Measurements from ENCODE around the gene PPP2R5C. TPM values are rescaled to one million over a fixed set of nuclear protein-coding genes. Genes with fewer than 3 reads are reported as not detected.
A peak's percentile ranks its signal among the peaks of the same experiment; 100 is the strongest.

PPP2R5C gene
- total RNA-seq, 1 donor from 2014 or later: 155 TPM

DNA sequence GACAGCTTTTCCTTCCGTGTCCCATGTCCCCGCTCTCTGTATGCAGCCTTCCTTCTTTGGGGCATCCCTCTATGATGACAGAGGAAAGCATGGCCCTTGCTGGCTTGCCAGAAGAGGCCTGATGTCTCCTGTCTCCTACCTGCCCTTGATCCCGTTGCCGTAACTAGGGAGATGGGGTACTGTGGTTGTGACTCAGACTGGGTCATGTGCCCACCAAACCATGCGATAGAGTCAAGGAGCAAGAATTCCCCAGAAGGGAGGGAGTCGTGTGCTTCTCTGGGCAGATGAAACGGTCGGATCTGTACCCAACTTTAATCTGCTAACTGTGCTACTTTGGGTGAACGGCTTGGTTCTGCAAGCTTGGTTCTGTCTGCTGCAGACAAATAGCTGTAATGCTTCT is 103.8 kb downstream of the PPP2R5C start:
- no peak for DNase-seq (ENCODE audit: low spot score)

DNA sequence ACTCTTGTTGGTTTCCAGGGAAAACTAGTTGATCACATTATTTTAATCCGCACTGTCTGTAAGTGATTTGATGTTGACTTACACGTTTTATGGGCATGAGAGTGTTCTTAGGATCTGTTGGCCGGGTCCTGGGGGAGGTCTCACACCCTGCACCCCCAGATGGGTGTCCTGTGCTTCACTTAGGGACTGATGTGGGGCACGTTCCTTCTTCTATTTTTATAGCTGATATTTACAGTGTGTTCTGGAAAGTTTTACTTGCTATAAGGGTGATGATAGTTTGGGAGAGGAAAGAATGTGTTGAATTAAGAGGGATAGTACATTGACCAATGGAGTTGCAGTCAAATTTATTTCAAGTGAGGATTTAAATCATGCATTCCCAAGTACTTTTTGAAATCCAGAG is 106.3 kb downstream of the PPP2R5C start:
- DNase-seq (ENCODE audit: low spot score): no peak

DNA sequence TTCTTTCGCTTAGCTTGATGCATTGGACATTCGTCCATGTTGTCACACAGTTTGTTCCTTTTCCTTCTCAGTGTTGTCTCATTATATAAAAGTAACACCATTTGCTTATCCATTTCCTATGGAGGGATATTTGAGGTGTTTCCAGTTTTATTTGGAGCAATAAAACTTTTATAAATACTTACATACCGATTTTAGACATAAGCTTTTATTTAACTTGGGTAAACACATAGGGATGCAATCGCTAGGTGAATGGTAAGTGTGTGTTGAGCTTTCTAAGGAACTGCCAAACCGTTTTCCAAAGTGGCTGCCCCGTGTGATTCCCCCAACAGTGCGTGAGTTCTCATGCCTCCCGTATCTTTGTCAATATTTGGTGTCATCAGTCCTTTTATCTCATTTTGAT is 107.7 kb downstream of the PPP2R5C start:
- no peak for DNase-seq (ENCODE audit: low spot score)

DNA sequence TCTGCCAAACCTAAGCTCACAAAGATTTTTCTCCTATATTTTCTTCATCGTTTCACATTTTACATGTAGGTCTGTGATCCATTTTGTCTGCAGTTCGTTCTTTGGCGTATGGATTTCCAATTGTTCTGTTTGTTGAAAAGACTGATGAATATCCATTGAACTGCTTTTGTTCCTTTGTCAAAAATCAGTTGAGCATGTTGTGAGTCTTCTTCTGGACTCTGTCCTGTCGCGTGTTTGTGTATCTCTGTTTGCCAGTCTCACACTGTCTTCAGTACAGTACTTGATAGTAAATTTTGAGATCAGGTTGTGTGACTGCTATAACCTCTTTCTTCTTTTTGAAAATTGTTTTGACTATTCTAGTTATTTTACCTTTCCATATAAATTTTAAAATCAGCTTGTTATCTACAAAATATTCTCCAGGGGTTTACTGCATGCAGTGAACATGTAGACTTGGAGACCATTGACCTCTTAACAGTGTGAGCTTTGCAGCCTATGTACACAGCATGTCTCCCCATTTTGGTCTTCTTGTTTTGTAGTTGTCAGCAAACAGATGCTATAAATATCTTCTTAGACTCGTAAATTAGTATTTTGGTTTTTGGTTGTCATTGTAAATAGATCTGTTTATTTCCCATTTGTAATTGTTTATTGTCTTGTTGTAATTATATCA is 108.9 kb downstream of the PPP2R5C start:
- no peak for DNase-seq (ENCODE audit: low spot score)

DNA sequence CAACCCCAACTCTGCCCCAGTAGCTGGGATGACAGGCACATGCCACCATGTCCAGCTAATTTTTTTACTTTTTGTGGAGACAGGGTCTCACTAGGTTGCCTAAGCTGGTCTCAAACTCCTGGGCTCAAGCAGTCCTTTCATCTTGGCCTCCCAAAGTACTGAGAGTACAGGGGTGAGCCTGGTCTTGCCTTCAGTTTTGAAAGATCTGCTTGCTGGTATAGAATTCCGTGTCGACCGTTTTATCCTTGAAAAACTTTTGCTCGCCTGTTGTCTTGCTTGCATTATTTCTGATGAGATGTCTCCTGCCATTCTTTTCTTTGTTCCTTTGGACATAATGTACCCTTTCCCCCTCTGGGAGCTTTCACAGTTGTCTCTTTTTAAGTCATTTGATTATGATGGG is 110.8 kb downstream of the PPP2R5C start:
- no peak for DNase-seq (ENCODE audit: low spot score)

DNA sequence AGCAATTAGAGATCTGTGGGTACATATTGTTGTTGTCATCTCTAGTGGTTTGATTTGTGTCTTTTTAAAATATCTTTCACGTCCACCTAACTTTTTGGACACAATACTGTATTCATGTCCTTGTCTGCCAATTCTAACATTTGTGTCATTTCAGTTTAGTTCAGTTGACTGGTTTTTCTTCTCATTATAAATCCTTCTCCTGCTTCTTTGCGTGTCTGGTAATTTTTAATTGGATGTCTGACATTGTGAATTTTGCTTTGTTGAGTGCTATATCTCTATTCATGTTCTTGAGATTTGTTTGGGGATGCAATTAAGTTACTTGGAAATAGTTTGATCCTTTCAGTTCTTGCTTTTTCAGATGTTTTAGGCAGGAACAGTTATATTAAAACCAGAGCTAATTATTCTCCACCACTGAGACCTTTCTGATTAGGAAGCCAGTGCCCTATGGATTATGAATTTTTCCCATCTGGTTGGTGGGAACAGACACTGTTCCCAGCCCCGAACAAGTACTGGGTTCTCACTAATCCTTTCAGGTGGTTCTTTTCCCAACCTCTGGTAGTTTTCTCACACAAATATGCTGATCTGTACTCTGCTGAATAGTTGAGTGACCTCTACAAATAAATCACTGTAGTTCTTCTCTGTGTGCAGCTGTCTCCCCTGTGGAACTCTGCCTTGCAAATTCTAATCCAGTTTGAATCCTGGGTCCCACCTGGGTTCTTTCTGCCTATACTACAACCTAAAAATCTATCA is 111.7 kb downstream of the PPP2R5C start:
- no peak for DNase-seq (ENCODE audit: low spot score)

DNA sequence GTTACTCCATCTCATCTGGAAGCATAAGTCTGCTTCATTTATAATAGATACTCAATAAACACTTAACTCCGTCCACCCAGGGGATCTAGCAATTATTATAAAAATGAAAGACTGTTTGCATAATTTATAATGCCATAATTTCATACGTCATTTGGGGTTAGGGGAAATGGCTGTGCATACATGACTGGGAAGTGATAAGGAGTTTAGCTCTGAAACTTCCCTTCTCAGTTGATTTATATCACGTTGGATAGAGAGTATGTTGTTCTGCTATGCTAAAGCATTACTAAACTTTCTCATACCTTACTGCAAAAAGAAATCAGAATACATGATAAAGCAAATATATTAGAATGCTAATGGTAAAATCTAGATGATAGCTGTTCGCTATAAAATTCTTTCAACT is 112.5 kb downstream of the PPP2R5C start:
- no peak for DNase-seq (ENCODE audit: low spot score)

DNA sequence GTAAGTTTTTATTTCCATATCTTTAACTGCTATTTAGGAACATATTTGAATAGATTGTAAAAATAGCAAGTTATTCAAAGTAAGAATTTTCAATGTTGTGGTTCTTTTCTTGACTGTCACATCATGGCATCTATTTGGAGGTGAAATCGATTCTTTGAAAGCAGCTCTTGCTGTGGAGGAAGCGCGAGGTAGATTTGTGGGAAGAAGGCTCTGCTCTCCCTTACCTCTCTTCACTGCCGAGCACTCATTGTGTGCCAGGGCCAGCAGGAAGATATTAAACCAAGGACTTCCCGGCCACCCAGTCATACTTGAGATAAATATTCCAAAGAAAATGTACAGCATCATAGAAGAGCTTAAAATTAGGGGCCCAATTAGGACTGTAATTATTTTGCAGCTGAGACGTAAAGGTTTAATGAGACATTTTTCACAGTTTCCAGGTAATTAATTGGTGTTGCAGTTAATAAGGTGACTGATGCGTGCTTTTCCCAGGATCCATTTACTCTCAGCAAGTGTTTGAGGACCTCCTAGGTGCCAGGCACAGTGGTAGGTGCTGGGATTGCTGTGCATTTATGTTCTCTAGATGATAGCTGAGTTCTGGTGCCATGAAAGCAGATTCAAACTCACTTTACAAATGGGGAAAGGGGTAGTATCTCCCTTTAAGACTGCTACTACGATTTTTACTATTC is 113.7 kb downstream of the PPP2R5C start:
- no peak for DNase-seq (ENCODE audit: low spot score)

DNA sequence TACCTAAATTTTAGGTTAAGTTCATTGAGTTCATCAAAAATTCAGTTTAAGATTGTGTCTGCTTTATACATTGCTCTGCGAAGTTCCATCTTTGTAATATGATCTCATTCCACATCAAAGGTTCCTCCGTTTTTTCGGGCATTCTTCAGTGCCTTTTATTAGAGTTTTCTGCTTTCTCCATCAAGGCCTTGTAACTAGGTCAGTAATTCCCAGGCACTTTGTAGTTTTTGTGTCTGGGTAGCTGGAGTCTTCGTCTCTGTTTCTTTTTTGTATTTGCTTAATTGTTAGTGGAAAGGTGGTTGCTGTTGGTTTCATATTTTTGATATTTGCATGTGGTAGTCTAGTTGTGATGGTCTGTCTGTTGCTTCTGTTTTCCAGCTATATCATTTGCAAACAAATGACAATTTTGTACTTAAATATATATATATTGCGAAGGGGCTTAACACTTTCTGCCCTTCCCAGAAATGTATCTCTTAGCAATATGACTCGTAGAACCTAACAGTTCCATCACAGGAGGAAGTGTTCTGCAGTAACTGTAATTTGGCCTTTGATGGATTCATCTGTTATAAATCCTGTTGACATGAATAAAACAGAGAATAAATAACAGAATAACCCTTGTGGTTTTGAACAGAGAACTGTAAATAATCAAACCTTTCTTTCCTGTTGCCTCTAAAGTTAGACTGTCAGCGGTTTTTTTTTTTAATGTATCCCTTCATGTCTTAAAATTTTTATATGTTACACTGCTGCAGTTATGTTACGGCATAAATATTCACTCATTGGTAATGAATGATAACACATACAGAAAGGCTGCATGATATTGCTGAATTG is 114.4 kb downstream of the PPP2R5C start:
- DNase-seq (ENCODE audit: low spot score): no peak

DNA sequence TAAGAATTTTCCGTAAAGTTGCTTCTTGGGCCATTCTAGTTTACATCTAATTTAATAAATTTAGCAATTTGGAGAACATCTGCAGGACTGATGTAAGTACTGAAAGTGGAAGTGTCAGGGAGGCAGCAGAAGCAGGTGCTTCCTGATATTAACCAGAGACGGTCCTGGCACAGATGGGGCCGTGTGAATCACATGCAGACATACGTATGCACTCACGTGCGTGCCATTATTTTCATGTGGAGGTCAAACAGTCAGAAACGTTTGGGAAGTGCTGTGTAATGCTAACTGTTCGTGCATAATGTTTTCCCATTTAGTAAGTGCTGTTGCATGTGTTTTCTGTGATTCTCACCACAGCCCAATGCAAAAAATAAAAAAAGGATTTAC is 115.0 kb downstream of the PPP2R5C start:
- DNase-seq (ENCODE audit: low spot score): peak; percentile 66

DNA sequence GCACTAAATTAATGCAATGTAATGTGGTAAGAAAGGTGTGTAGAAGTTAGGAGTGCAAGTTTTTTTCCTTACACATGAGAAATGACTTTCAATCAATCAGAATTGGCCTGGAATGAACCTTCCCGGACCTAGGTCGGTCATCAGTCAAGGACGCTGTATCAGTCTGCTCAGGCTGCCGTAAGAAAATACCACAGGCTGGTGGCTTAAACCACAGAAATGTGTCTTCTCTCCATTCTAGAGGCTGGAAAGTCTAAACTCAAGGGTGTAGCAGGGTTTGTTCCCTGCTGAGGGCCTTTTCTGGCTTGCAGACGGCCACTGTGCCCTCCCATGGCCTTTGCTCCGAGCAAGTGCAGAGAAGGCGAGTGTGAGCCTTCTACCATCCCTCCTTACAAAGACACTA is 116.3 kb downstream of the PPP2R5C start:
- DNase-seq (ENCODE audit: low spot score): no peak

DNA sequence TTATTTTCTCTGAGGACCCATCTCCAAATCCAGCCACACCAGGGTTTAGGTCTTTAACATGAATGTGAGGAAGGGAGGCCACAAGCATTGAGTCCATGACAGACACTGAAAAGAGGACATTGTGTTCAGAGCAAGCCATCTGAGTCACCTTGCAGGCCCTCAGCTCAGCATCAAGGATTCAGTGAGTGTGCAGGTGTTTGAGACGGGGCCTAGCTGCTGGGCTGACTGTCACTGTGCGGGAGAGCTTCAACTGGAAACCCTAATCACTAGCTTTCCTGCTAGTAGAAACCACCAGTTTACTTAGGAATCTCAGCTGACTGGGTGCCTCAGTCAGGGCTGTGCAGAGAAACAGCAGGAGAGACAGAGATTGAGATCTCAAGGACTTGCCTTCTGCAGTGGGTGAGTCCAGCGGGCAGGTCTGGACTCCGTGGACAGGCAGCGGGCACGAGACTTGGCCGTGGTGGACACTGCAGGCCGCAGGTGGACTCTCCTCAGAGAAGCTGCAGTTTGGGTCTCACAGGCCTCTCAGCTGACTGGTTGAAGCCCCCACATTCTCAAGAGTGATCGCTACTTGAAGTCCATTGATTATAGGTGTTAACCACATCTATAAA is 116.8 kb downstream of the PPP2R5C start:
- DNase-seq (ENCODE audit: low spot score): no peak

DNA sequence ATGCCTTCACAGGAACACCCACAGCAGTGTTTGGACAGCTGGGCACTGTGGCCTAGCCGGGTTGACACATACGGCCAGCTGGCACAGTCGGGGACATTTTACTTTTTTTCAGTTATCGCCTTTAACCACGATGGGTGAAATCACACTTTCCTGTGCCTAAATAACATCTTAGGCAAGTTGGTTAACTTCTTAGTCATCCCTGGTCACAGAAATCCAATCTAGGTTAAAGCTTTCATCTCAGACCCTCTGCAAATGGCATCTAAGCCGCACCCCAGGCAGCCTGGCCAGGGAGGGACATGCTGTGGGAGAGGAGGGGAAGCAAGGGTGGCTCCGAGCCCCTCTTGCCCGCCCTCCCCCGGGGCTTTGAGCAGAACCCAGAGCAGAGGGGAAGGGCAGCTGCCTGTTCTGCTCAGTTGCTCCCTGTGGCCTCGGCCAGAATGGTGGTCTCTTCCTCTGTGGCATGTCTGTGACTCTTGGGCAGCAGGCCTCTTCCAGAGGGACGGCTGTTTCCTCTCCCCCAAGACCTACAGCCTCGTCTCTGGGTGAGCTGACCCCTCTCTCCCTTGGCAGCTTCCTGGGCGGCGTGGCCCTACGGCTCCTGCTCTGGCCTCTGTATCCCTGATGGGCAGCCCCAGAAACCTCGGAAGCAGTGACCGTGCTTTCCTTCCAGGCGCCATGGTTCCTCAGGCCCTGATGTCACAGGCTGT is 117.5 kb downstream of the PPP2R5C start:
- DNase-seq (ENCODE audit: low spot score): no peak

DNA sequence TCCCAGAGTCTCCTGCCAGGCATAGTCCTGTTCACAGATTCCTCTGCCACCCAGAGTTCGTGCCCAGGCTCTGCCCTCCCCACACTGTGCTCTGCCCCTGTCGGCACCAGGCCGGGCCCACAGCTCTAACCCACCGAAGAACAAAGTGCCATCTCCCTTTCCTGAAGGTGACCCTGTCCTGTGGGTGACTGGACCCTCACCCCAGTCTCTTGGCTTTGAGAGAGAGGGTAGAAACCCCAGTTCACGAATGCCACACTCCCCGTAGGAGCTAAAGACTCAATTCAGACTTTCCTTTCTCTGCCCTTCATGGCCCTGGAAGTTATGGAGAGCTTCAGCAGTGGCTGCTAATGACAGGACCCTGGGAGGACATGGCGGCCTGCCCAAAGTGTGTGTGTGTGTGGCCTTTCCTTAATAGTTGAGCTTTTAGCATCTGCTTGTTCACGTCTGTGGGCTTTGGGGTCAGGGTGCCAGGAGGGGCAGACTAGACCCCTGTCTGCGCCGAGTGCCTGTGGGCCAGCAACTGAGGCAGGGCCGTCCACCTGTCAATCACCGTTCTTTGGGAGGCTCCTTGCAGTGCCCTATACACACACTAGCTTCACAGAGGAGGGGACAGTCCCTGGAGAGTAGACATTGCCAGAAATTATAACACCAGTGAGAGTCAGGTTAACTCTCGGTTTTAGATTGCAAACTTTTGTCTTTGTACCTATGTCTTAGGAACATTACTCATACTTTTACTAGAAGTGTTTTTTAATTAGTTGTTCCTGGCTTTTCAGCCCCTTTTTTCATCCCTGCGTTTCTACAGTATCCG is 118.2 kb downstream of the PPP2R5C start:
- no peak for DNase-seq (ENCODE audit: low spot score)

DNA sequence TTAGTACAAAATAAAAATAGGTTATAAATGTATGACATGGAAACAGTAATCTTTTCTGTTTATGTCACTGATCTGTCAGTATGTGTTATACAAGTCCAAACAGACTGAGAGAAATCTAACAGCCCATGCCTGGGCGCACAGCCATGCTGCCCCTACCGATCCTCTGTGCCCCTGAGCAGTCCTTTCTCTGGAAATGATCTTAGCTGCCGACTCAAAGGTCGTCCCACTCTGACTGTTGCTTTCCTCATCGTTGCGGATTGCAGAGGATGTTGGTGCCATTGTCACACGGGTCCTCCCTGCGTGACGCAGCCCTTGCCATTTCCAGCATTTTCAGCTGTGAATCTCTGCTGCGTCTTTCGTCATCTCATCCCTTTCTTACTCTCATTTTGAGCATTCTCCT is 119.9 kb downstream of the PPP2R5C start:
- no peak for DNase-seq (ENCODE audit: low spot score)

DNA sequence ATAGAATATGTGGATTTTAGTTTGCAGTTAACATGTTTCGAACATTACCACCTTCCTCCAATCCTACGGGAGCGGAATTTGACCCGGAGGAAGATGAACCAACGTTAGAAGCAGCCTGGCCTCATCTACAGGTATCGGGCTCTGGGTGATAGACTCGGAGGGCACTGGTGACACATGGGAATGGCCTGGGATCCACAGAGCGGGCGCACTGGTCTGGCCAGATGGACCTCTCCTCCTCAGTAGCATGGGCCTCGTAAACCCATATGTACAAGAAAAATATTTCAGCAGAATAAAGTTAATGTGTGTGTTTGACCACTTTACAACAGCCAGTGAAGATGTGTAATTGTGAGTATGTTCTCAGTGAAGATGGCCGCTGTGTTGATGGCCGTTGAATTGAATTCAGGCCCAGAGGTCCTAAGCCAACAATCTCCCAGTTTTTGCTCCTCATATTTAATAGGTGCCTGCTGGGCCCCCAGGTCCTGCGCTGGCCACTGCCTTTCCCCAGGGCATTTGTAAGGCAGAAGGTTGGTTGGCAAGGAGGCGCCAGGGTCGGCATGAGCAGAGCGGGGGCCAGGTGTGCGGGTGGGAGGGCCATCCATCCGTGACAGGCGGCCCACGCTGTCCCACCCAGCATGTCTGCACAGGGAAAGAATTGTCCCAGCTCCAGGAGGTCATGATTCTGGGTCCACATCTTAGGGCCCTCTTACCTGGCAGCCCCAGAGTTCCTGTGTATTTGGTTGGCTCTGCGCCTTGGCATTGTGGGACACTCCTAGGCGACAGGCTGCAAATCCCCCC is 120.8 kb downstream of the PPP2R5C start:
- no peak for DNase-seq (ENCODE audit: low spot score)

DNA sequence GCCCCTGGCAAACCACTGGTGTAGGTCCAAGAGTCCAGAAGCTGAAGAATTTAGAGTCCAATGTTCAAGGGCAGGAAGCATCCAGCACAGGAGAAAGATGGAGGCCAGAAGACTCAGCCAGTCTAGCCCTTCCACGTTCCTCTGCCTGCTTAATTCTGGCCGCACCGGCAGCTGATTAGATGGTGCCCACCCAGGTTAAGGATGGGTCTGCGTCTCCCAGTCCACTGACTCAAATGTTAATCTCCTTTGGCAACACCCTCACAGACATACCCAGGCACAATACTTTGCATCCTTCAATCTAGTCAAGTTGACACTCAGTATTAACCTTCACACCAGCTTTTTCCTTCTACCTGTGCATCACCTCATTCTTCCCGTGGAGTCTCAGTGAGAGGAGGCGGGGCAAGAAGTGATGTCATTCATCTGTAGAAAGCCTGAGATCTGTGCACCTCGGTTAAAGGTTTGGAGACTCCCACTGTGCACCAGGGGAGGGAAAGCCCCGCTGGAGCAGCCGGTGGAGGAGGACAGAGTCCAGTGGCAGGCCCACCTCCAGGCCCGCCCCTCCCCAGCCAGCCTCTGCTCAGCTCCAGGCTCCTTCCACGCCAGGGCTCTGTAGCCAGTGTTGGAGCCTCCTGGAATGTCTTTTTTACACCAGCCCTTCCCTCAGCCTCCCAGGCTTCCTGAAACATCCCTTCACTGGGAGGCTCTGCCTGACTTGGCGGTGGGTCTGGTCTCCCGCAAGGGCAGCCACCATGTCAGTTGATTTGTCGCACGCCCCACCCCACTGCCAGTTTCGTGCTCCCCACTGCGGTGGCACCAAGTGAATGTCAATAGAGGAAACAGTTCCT is 122.8 kb downstream of the PPP2R5C start:
- peak; percentile 27 for DNase-seq (ENCODE audit: low spot score)

DNA sequence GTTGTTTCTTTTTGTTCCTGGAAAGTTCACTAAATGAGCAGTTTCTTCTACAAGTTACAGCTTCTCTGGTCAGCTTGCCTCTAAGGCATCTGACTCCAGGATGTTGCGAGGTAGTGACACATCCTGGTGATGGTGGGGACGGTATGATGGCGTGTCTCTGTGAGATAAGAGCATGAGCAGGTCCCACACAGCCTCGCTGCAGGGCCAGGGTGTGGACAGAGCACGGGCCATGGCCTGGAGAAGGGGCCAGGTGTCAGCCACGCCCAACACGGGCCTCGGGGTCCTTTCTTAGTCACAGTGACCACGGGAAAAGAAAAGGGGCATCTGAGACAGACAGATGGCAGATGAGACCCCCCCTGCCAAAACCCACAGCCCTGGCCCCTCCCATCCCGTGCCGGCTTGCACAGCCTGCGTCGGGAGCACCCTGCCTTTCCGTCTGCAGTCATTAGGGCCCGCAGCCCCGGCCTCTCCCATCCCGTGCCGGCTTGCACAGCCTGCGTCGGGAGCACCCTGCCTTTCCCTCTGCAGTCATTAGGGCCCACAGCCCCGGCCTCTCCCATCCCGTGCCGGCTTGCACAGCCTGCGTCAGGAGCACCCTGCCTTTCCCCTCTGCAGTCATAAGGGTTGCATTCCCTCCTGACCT is 123.5 kb downstream of the PPP2R5C start:
- DNase-seq (ENCODE audit: low spot score): peak; percentile 37

Data from ureter (tissue), 1 donor.